ENCODE measurements around the gene IQGAP2. TPM values are rescaled to one million over a fixed set of nuclear protein-coding genes. Genes with fewer than 3 reads are reported as not detected.

The IQGAP2 gene
- total and polyA plus RNA-seq, 9 of the 15 experiments (the other 6 are each of a cell fraction or from before 2014, with no cell fraction given) = 8.7 to 23.2 (median 17.4) TPM

DNA sequence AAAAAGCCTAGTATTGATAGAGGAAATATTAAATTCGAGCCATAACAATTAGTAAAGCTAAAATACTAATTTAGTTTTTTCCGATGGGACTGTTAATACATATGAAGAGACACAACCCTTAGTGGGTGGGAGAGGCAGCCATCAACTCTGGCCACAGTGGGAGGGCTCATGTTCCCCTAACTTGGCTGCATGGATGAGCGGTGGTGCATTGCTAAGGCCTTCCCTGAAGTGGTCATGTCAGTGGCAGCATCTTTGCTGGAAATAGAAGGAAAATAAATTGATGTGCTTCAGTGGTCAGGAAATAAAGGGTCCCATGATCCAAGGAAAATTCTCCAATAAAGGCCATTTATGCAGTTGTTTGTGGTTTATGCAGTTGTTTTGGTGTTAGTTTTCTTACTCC, 254.0 kb downstream of the IQGAP2 start (continued):
- TF ChIP-seq MTA2 (IDR thresholded peaks at IDR 0.05; ENCODE audit: low read depth) (no peak), ZNF143 (CRISPR knock-in tag; IDR thresholded peaks at IDR 0.05) (no peak), EP400 (IDR thresholded peaks at IDR 0.05) (no peak), MBD2 (IDR thresholded peaks at IDR 0.05; ENCODE audit: borderline replicate concordance, low read depth) (no peak), XRCC4 (IDR thresholded peaks at IDR 0.05; ENCODE audit: extremely low read depth, insufficient read depth, insufficient read length) (no peak), SLC30A9 (CRISPR knock-in tag; IDR thresholded peaks at IDR 0.05) (no peak), ZNF3 (CRISPR knock-in tag; IDR thresholded peaks at IDR 0.05) (no peak)
- TF ChIP-seq, protein P1, sequence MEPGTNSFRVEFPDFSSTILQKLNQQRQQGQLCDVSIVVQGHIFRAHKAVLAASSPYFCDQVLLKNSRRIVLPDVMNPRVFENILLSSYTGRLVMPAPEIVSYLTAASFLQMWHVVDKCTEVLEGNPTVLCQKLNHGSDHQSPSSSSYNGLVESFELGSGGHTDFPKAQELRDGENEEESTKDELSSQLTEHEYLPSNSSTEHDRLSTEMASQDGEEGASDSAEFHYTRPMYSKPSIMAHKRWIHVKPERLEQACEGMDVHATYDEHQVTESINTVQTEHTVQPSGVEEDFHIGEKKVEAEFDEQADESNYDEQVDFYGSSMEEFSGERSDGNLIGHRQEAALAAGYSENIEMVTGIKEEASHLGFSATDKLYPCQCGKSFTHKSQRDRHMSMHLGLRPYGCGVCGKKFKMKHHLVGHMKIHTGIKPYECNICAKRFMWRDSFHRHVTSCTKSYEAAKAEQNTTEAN (CRISPR knock-in tag; IDR thresholded peaks at IDR 0.05) = no peak

DNA sequence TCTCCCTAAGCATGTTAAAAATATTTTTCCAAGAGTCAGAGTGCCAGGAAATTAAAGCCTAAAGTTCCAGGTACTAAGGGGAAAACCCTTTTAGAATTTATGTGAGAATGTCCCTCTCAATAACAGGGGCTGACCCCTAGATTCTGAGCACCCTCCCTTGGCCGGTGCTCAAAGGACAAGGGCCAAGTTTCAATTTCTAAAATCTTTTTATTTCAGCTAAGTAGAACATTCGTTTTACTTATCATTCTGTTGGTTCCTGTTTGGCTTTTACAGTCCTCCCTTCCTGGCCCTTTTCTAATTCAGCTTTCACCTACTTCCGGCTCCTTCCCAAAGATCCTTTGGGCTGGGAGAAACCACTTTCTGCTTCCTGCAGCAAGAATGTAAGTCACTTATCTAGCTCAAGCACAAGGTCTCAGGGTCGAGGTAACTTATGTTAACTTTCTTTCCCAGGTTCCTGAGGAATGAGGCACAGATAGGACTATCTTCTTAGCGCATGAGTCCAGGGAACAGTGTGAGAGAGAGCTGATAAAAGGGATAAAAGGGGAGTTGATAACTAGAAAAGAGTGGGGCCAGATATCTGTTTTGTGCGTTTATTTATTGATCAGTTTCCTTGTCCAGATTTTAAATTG, 254.7 kb downstream of the IQGAP2 start:
- H3K9me1 ChIP-seq (ENCODE audit: control insufficient read depth, insufficient read depth, low read length) = no peaks in the 10 kb centered on the region
- H3K36me3 ChIP-seq (ENCODE audit: control insufficient read depth, insufficient read depth, low read length) = no peaks in the 10 kb centered on the region; the same call in 2 of the 3 replicates
- intact Hi-C loops (cut with micrococcal nuclease) = no loop called here
- H3K4me2 ChIP-seq (ENCODE audit: insufficient read depth, low read length) = peak overlapping the region; percentile 38
- no peaks in the 10 kb centered on the region for H3K79me2 ChIP-seq (ENCODE audit: control insufficient read depth, insufficient read depth, low read length)
- FAIRE-seq (peak; percentile 95), DNase-seq (ENCODE audit: extremely low read depth in 1 of 4, low spot score in 3 of 4) (peak; percentile 62 to 95 (median 74)), ATAC-seq (peak; percentile 89)
- WGBS (ENCODE audit: insufficient coverage, low coverage, missing lambda C conversion rate) = under 1% methylated on average over 6 of the region's 6 CpGs
- no TSS peak for BruUV-seq (replicated peaks)
- peaks cover 8% of the 10 kb centered on the region for H3K9me3 ChIP-seq (replicated peaks; ENCODE audit: control insufficient read depth, insufficient read depth, low read depth, low read length)
- CTCF ChIA-PET (ENCODE audit: low intra/inter-chr PET ratio) = no interaction called here
- H4K20me1 ChIP-seq (replicated peaks; ENCODE audit: control insufficient read depth, insufficient read depth, low read length) = no peaks in the 10 kb centered on the region
- peak overlapping the region; percentile 78 for H2AFZ ChIP-seq (ENCODE audit: low read depth, low read length)
- POLR2A ChIA-PET = interaction anchor here (0.6 to 2.0 kb wide), 6 partner anchors 9 to 157 kb away, joined by 3 to 16 read pairs (median 4); no protein-coding TSS in a partner anchor
- H3K27ac ChIP-seq (ENCODE audit: extremely low read depth, low read depth, low read length) = peak overlapping the region; percentile 76
- H3K4me3 ChIP-seq = no peak overlapping the region
- peak overlapping the region in 1 of 2 experiments; percentile 35; a peak in 1 of 4 replicates for H3K9ac ChIP-seq (ENCODE audit: insufficient read depth in 1 of 2, low read depth in 2 of 2, low read length in 2 of 2)
- in situ Hi-C loops (cut with MboI) = no loop called here
- H3K4me1 ChIP-seq (replicated peaks in 1 of 2; ENCODE audit: control insufficient read depth in 2 of 2, insufficient read depth in 2 of 2, low read length in 2 of 2) = peaks cover 5 to 31% of the 10 kb centered on the region in 2 experiments; a peak in 4 of 5 replicates
- H3K27me3 ChIP-seq (ENCODE audit: control insufficient read depth in 2 of 2, insufficient read depth in 2 of 2, low read length in 2 of 2) = no peaks in the 10 kb centered on the region
- TF ChIP-seq POLR2G (IDR thresholded peaks at IDR 0.05; ENCODE audit: low read depth, low read length) = no peak
- peak; percentile 34; the same call in 1 of the 2 replicates for TF ChIP-seq RAD51 (IDR thresholded peaks at IDR 0.05; ENCODE audit: borderline replicate concordance, low read depth)
- TF ChIP-seq CXXC5 (CRISPR knock-in tag; IDR thresholded peaks at IDR 0.05) = peak; percentile 81
- no peak for TF ChIP-seq CBX8 (IDR thresholded peaks at IDR 0.05; ENCODE audit: borderline replicate concordance, extremely low read depth, low read depth, low read length, poor library complexity, severe bottlenecking)
- peak; percentile 29 for TF ChIP-seq TBP (optimal IDR thresholded peaks at IDR 0.05; ENCODE audit: low read depth, low read length)
- peak; percentile 91 for TF ChIP-seq ETV5 (CRISPR knock-in tag; IDR thresholded peaks at IDR 0.05; ENCODE audit: low read depth)
- no peak for TF ChIP-seq RBM34 (IDR thresholded peaks at IDR 0.05; ENCODE audit: borderline replicate concordance, insufficient read depth, low read length)
- peak; percentile 43; the same call in 1 of the 2 replicates for TF ChIP-seq GATAD2A (IDR thresholded peaks at IDR 0.05)
- TF ChIP-seq MTA1 (IDR thresholded peaks at IDR 0.05; ENCODE audit: borderline replicate concordance) = peak; percentile 90
- peak; percentile 99 for TF ChIP-seq SMARCA4 (IDR thresholded peaks at IDR 0.05)
- TF ChIP-seq FIP1L1 (IDR thresholded peaks at IDR 0.05; ENCODE audit: low read depth, low read length, poor library complexity, severe bottlenecking) = no peak
- no peak for TF ChIP-seq HNRNPLL (IDR thresholded peaks at IDR 0.05; ENCODE audit: low read depth, low read length, poor library complexity, severe bottlenecking)
- TF ChIP-seq ETV1 (tag; conservative IDR thresholded peaks at IDR 0.05; ENCODE audit: low read depth) = peak; percentile 90
- no peak for TF ChIP-seq BRD4 (IDR thresholded peaks at IDR 0.05)
- TF ChIP-seq PHF21A (IDR thresholded peaks at IDR 0.05; ENCODE audit: borderline replicate concordance, low read depth) = no peak
